GM19468 (cell line): Measurements from ENCODE around the gene LRGUK.
"Not testable (repeated sequence)": the region's sequence is repeated elsewhere in the genome, so short reads cannot be mapped to it uniquely, and the experiment has no call there.

Source experiments
- ATAC-seq: cut with Tn5 transposase; IDR thresholded peaks from one replicate; pipeline ENCODE4 v1.9.1; 2021; ENCODE audit warnings: mild to moderate bottlenecking, moderate library complexity, moderate number of reproducible peaks; ENCODE audit not compliant: unreplicated experiment; ENCODE audit errors: extremely low read depth

LRGUK gene, protein sequence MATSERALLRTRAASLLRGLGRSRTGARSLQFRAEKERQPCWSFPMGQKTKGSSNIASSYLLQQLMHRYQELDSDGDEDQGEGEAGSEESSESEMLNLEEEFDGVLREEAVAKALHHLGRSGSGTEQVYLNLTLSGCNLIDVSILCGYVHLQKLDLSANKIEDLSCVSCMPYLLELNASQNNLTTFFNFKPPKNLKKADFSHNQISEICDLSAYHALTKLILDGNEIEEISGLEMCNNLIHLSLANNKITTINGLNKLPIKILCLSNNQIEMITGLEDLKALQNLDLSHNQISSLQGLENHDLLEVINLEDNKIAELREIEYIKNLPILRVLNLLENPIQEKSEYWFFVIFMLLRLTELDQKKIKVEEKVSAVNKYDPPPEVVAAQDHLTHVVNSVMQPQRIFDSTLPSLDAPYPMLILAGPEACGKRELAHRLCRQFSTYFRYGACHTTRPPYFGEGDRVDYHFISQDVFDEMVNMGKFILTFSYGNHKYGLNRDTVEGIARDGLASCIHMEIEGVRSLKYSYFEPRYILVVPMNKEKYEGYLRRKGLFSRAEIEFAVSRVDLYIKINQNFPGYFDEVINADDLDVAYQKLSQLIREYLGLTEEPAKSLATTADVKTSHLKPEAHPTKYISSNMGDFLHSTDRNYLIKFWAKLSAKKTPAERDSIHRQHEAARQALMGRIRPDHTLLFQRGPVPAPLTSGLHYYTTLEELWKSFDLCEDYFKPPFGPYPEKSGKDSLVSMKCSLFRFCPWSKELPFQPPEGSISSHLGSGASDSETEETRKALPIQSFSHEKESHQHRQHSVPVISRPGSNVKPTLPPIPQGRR

DNA sequence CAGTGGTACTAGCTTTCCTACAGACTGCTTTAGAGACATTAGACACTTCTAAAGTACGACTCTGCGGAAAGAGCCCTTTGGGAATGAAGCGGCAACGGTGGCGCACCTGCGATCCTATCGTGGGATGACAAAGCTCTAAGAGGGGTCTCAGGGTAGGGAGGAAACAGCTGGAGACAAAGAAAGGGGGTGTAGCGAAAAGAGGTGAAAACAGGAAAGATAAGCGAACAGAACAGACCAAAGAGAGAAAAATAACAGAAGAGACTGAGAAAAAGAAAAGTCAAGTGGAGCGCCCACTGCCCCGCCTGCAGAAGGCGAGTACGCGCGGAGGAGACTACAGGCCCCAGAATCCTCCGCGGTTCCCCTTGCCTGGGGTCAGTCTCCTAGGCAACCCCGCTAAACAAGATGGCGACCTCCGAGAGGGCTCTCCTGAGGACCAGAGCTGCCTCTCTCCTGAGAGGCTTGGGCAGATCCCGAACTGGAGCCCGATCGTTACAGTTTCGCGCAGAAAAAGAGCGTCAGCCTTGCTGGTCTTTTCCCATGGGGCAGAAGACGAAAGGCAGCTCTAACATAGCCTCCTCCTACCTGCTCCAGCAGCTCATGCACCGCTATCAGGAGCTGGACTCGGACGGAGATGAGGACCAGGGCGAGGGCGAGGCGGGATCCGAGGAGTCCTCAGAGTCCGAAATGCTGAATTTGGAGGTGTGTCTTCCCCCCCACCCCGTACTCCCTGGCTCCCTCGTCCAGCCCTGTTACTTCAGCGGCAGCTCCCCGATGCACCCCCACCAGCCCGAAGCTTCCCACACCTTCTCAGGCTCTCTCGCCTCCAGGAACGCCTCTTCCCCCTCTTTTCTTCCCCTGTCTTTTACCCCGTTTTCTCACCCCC lies at the start of gene LRGUK:
TSS of gene LRGUK (plus strand) at position 375 of the 883 bp plus-strand sequence. CDS start at position 403, 28 bp downstream.
- ATAC-seq, result peak; percentile 100

DNA sequence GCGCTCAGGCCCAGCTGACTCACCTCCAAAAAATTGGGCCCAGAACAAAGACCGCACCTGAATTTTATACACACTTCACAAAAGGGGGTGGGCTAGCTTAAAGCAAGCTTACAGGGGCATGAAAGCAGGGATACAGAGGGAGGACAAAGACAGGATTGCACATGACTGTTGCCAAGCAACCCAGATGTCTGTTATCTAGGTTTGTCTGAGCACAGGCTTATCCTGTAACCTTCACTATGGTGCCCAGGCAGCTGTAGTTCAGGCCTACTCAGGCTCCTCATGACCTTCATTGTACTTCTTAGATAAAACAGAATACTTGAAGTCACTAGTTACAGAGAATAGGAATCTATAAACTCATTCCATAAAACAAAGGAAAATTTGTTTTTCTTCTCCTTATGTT lies 49.6 kb upstream of the LRGUK start:
- not testable (repeated sequence) for ATAC-seq

DNA sequence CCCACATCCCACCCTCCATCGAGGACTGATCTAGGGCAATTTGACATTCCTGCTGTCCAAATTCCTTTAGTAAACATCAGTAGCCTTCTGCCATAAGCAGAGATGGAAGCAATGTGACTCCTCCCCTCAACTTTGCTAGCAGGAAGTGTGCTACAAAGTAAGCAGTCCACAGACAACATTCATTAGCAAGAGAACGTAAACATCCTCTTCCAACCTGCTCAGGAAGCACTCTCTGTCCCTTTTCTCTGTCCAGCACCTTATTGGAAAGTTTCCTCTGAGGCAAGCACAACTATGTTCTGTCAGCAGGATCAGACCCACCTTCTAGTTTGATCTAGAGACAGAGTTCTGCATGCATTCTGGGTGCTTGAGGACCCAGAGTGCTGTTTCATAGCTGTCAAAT lies 48.1 kb upstream of the LRGUK start:
- no peak for ATAC-seq

DNA sequence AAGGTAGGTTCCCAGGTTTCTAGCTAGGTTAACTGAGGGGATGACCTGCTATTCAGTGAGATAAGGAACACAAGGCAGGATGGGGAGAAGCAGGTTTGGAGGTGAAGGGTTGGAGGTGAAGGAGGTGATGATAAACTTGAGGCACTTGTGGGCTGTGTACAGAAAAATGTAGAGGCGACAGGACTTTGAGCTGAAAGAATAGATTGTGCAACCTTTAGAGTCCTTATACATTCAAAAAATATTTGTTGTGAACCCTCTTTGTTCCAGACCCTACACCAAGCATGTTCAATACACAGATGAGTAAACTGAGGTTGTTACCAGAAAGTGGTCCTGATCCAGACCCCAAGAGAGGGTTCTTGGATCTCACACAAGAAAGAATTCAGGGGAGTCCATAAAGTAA lies 45.4 kb upstream of the LRGUK start:
- ATAC-seq, result no peak

DNA sequence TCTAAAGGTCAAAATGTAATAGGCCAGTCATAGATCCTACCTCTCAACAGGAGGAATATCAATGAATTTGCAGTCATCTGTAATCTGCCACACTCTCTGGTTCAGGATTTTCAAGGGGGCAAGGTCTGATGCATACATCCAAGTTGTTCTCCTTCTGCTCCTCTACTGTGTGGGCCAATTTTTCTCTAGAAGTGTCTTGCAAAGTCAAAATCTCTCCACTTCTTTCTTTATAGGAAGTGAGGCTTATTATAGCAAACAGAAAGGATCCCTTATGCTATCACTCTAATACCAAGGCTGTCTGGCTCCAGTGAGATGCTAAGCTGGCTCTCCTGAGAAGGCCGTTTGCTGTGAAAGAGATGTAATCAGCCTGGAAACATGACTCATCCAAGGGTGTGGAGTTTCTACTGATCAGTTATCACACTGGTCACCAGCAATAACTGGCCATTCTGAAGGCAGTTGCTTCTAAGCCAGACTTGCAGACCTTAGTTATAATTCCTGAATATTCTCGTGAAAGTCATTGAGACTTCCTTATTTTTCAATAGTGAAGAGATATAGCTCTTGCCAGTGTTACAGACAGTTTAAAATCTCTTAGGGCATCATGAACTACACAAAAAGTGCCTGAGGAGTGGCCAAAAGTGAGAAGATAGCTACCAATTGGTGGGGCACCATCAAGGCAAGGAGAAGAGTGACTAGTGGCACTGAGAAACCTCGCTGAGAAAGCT lies 43.2 kb upstream of the LRGUK start:
- ATAC-seq, result no peak

DNA sequence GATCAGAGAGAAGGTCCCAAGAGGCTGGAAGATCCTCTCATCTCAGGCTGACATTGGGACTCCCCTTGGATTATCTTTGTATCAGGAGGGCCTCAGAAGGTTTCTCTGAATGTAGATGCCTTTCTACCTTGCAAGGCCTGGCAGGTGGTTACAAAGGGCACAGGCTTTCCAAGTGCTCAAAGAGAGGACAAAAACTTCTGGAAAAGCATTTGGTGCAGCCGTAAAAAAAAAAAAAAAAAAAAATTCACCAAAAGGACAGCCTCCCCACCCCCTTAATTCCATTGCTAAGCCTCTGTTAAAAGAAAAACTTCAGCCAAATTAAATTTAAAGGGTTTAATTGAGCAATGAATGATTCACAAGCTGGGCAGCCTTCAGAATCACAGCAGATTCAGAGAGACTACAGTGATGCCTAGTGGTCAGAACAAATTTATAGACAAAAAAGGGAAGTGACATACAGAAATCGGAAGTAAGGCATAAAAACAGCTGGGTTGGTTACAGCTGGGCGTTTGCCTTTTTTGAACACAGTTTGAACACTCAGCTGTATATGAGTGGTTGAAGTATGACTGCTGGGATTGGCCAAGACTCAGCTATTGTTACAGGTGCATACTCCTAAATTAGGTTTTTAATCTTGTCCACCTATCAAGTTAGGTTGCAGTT lies 42.5 kb upstream of the LRGUK start:
- no peak for ATAC-seq

DNA sequence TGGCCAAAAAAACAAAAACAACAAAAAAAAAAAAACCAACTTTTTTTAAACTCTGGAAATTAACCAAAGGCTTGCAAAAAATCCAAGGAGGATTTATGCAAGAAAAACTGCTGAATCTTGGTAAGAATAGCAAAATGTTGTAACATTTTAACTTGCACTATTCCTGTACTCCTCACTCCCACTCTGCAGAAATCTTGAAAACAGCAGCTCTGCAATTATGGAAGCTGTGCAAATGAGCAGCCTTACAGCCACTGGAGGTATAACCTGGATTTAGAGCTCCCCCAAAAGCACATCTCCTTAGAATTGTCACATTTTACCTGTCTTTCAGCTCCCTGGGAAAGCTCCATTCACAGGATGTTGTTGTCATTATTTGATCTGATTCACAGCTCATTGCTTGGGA lies 41.8 kb upstream of the LRGUK start:
- no peak for ATAC-seq

DNA sequence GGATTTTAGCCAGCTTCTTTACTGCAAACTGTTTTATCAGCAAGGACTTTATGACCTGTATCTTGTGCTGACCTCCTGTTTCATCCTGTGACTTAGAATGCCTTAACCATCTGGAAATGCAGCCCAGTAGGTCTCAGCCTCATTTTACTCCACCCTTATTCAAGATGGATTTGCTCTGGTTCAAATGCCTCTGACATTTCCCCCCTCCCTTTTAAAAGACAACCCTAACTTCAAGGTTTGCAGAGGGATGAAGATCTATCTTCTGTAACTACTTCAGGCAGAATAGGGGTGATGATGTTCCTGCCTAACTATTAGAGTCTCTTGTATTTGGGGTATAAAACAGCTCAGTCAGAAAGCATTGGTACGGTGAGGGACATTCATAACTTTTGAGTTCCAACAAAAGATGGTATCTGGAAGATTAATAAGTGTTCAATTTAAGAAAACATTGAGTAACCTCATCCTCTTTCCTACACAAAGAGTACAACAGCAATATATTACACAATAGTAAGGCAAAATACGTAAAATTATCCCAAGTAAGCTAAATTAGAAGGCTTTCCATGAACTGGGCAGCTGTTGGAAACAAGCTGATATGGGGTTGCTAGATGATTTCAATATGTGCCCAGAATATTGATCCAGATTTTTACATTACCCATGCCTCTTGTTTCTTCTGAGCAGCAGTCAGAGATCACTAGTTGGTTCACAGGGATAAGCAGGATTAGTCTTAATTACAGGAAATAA lies 40.0 kb upstream of the LRGUK start:
- no peak for ATAC-seq

DNA sequence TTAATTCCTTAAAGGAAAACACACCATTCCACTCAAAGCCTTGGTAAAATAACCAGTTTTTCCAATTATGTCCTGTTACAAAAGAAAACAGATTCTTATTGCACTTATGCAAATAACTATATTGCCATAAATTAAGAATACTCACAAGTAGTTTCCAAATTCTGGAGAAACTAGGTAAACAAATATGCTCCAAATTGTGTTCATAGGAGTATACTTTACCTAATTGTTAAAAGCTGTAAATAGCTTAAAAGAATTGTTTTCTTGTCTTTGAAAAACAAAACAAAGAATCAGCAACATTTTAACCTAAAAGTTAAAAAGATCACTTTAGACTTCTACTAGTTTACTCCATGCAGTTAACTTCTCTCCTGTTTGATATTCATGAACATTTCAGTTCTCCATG lies 38.9 kb upstream of the LRGUK start:
- no peak for ATAC-seq

DNA sequence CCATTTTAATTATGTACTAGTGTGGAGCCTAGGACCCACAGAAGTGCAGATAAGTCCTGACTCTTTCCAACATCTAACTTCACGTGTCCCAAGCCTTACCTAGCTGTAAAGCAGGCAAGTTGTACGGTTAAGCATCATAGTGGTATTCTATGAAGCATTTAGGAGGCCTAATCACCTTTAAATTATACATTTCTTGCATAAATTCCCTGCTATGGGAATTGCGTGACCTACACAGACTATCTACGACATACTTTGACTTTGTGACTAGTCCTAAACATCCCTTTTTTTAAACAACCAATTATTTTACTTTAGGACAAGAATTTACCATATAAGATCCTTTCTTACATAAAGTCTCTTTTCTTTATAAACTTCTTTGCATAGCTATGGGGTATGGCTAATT lies 37.7 kb upstream of the LRGUK start:
- ATAC-seq, result no peak

DNA sequence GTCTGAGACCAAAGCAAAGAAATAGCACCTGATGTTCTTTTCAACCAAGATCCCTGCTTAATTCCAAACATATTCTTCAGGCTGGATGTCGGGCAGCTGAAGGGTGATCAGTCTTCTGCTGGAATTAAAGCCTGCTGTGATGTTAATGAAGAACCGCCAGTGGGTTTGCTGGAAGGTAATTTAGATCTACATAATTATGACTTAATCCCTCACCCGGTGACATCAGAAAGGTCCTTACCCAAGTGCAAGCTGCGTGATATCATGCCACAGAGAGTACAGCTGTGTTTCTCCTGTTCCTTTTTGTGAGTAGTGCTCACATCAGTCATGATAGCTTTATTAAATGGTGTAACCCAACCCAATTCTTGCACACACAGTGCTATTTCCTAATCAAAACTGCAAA lies 29.1 kb upstream of the LRGUK start:
- ATAC-seq, result no peak

DNA sequence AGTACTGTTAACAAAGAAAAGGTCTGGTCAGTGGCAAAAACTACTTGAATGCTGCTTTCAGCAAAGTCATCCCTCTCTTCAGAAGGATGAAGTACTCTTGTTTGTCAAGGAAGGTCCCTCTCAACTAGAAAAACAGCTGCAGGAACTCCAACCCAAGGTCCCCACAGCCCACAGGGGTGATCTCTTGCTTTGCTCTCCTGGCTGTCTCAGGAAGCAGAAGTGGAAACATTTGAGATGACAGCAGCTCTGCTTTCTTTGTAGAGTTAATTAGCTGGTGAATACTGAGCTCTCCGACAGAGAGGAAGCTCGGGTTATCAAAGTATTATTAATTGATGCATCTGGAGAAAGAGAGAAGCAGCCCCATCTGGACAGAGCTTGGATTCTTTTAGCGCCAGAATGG lies 25.4 kb upstream of the LRGUK start:
- no peak for ATAC-seq

DNA sequence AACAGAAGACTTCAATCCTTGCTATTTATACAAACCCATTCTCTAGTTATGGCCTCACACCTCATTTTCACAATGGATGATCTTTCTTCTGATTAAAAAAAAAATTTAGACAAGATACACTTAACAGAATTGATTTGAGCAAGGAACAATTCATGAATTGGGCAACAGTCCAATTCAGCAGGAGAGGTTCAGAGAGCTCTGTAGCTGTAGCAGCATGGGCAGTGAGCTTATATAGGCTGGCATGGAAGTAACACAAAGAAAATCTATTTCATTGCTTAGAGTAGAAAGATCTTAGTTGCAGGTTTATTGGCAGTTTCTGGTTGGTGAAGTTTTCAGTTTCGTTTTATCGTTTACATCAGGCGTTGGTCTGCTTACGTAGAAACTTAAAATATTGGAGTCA lies 23.0 kb upstream of the LRGUK start:
- no peak for ATAC-seq

DNA sequence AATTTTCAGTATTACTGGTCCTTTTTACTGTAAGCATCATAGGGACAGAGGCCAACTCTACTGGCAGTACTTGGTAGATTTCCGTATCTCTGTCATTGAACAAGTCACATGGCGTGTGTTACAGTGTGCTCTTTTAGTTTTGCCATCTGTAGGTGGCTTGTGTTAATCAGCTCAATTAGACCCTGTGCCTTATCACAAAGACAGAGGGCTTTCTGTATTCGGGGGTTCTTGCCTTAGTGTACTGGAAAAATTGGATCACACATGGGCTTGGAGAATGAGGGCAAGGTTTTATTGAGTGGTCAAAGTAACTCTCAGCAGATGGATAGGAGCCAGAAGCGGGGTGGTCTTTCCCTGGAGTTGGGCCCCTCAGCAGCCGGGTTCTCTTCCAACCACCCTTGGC lies 21.3 kb upstream of the LRGUK start:
- ATAC-seq, result no peak

DNA sequence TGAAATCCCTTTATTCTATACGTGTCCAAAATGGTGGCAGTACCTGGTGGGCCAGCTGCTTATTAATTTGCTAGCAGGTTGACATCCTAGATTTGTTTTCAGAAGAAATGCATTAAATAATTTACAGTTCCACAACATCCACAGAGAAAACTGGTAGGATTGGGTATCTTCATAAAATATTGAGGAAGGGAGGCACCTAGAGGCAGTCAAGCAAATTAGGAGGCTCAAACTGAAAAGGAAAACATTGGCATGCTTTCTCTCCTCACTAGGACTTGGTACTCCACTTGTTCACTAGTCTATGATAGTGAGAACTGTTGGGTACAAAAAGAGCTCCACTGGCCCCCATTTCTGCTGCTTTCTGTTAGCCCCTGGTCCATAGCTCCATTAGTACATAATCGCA lies 18.3 kb upstream of the LRGUK start:
- ATAC-seq, result no peak

DNA sequence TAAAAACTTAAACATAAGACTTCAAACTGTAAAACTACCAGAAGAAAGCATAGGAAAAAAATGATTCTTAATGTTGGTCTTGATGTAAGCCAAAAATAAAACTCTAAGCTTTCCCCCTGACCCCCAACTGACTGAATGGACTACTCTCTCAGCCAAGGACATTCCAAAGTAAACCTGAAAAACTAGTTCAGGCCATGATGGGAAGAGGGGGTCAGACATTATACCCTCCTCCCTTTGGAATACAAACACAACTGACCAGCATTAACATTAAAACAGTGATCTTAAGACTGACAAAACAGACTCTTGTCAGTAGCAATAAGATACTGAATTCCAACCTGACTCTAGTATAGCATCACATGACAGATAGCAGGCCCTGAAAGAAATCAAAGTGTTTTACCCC lies 13.5 kb upstream of the LRGUK start:
- ATAC-seq, result no peak

DNA sequence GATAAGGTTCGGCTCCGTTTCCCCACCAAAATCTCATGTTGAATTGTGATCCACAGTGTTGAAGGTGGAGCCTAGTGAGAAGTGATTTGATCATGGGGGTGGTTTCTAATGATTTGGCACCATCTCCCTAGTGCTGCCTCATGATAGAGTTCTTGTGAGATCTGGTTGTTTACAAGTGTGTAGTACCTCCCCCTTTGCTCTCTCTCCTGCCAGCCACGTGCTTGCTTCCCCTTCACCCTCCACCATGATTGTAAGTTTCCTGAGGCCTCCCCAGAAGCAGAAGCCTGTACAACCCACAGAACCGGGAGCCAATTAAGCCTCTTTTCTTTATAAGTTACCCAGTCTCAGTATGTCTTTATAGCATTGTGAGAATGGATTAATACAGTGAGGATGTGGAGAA lies 12.1 kb upstream of the LRGUK start:
- ATAC-seq, result no peak

DNA sequence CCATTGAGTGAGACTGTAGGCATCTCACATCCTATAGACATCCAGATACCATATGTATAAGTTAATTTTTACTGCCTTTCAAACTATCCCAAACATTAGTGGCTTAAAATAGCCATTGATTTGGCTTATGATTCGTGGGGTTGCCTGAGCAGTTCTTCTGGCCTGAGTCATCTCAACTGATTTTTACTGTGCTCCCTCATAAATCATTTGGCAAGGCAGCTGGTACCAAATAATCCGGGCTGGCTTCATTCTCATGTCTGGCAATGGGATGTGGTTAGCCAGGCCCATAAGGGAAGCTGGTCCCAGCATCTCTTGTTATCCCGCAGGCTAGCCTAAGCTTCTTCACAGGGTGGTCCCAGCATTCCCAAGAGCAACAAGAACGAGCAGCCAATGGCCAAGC lies 6.7 kb upstream of the LRGUK start:
- ATAC-seq, result no peak

DNA sequence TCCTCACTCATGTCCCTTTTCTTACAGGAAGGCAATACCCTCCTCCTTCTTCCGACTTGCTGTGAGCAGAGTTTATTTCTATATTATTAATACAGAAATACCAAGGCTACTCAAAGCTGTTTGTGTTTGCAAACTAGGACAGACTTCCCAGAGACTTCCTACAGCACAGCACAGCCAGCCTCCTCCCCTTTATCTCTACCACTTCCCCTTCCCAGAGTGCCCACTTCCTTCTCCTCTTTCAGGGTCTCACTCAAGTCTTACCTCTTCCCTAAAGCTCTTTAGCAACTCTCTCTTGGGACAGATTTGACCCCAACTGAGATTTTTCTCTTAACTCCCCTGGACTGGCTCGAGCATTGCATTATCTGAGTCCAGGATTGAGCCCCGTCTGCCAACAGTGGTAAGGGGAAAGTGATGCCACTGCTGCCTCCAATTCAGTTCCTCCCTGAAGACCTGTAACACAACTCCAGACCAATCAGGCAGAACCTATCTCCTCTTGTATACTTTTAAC lies 5.5 kb upstream of the LRGUK start:
- ATAC-seq, result no peak
